ENCODE results near the gene ASPDH.

DNA sequence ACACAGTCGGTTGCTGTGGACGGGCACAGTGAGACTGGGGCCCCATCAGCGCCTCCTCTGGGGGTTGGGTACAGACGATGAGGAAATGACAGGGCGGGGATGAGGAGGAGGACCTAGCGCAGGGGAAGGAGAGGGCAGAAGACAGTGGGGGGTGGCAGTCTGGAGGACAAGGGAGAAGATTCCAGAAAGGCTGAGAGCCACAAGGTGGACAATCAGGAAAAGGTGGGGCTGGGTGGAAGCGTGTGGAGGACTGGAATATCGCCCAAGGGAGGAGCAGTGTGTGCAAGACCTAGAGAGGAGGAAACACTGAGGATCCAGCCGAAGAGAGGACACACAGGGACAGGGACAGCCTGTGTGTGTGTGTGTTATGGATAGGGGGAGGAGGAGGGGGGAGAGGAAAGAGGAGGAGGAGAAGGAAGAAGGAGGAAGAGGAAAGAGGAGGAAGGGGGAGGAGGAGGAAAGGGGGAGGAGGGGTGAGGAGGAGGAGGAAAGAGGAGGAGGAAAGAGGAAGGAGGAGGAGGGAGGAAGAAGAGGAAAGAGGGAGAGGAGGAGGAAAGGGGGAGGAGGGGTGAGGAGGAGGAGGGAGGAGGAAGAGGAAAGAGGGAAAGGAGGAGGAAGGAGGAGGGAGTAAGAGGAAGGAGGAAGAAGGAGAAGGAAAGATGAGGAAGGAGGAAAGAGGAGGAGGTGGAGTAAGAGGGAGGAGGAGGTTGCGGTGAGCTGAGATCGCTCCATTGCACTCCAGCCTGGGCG, 21.2 kb downstream of the ASPDH start:
- TF ChIP-seq, protein P1, sequence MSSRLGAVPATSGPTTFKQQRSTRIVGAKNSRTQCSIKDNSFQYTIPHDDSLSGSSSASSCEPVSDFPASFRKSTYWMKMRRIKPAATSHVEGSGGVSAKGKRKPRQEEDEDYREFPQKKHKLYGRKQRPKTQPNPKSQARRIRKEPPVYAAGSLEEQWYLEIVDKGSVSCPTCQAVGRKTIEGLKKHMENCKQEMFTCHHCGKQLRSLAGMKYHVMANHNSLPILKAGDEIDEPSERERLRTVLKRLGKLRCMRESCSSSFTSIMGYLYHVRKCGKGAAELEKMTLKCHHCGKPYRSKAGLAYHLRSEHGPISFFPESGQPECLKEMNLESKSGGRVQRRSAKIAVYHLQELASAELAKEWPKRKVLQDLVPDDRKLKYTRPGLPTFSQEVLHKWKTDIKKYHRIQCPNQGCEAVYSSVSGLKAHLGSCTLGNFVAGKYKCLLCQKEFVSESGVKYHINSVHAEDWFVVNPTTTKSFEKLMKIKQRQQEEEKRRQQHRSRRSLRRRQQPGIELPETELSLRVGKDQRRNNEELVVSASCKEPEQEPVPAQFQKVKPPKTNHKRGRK (CRISPR knock-in tag; IDR thresholded peaks at IDR 0.05; ENCODE audit: borderline replicate concordance) = no peak
- TF ChIP-seq ZNF121 (CRISPR knock-in tag; IDR thresholded peaks at IDR 0.05) (no peak), JAZF1 (CRISPR knock-in tag; IDR thresholded peaks at IDR 0.05) (no peak), SP1 (CRISPR knock-in tag; conservative IDR thresholded peaks at IDR 0.05) (no peak), TEAD4 (CRISPR knock-in tag; IDR thresholded peaks at IDR 0.05) (no peak), NR2C2 (CRISPR knock-in tag; IDR thresholded peaks at IDR 0.05) (no peak), RELA (CRISPR knock-in tag; IDR thresholded peaks at IDR 0.05; ENCODE audit: borderline replicate concordance) (no peak), MYBL2 (CRISPR knock-in tag; IDR thresholded peaks at IDR 0.05) (no peak), ESRRA (CRISPR knock-in tag; IDR thresholded peaks at IDR 0.05; ENCODE audit: borderline replicate concordance) (no peak)
- TF ChIP-seq, protein P2, sequence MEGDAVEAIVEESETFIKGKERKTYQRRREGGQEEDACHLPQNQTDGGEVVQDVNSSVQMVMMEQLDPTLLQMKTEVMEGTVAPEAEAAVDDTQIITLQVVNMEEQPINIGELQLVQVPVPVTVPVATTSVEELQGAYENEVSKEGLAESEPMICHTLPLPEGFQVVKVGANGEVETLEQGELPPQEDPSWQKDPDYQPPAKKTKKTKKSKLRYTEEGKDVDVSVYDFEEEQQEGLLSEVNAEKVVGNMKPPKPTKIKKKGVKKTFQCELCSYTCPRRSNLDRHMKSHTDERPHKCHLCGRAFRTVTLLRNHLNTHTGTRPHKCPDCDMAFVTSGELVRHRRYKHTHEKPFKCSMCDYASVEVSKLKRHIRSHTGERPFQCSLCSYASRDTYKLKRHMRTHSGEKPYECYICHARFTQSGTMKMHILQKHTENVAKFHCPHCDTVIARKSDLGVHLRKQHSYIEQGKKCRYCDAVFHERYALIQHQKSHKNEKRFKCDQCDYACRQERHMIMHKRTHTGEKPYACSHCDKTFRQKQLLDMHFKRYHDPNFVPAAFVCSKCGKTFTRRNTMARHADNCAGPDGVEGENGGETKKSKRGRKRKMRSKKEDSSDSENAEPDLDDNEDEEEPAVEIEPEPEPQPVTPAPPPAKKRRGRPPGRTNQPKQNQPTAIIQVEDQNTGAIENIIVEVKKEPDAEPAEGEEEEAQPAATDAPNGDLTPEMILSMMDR (IDR thresholded peaks at IDR 0.05) = no peak
- TF ChIP-seq, protein P3, sequence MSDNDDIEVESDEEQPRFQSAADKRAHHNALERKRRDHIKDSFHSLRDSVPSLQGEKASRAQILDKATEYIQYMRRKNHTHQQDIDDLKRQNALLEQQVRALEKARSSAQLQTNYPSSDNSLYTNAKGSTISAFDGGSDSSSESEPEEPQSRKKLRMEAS (CRISPR knock-in tag; IDR thresholded peaks at IDR 0.05) = no peak
- TF ChIP-seq, protein P4, sequence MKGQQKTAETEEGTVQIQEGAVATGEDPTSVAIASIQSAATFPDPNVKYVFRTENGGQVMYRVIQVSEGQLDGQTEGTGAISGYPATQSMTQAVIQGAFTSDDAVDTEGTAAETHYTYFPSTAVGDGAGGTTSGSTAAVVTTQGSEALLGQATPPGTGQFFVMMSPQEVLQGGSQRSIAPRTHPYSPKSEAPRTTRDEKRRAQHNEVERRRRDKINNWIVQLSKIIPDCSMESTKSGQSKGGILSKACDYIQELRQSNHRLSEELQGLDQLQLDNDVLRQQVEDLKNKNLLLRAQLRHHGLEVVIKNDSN (CRISPR knock-in tag; IDR thresholded peaks at IDR 0.05) = no peak
- TF ChIP-seq, protein P5, sequence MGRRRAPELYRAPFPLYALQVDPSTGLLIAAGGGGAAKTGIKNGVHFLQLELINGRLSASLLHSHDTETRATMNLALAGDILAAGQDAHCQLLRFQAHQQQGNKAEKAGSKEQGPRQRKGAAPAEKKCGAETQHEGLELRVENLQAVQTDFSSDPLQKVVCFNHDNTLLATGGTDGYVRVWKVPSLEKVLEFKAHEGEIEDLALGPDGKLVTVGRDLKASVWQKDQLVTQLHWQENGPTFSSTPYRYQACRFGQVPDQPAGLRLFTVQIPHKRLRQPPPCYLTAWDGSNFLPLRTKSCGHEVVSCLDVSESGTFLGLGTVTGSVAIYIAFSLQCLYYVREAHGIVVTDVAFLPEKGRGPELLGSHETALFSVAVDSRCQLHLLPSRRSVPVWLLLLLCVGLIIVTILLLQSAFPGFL (CRISPR knock-in tag; IDR thresholded peaks at IDR 0.05; ENCODE audit: borderline replicate concordance) = no peak

Measured in WTC11 (cell line).